Activated T-helper 1 cell treated with anti-CD3 and anti-CD28 coated beads, Interleukin-12 subunit alpha, Interleukin-12 subunit beta, Interleukin-2, Interleukin-4 antibody, amounts not matched to agents 30 ng/mL and 10 ng/mL and 1 ng/mL, durations not matched to agents 14 hours and 24 hours and 36 hours (primary cell): ENCODE data around the gene PARD3B. TPM values are rescaled to one million over a fixed set of nuclear protein-coding genes. Genes with fewer than 3 reads are reported as not detected.

Experiments
- DNase-seq: peaks from one replicate; pipeline ENCODE4 v3.0.0; 2021; ENCODE audit warnings: low spot score
- H3K27ac Mint-ChIP-seq: one replicate; pipeline ENCODE4 v1.8.0; 2021; ENCODE audit warnings: mild to moderate bottlenecking, mixed read lengths
- H3K27me3 Mint-ChIP-seq: one replicate; pipeline ENCODE4 v1.8.0; 2022; ENCODE audit warnings: mild to moderate bottlenecking, moderate library complexity, mixed read lengths; ENCODE audit not compliant: insufficient read depth
- H3K36me3 Mint-ChIP-seq: one replicate; pipeline ENCODE4 v1.8.0; 2021; ENCODE audit warnings: low read depth, mixed read lengths
- H3K4me1 Mint-ChIP-seq: one replicate; pipeline ENCODE4 v1.8.0; 2021; ENCODE audit warnings: low read depth, mixed read lengths
- H3K4me3 Mint-ChIP-seq: one replicate; pipeline ENCODE4 v1.8.0; 2021; ENCODE audit warnings: mild to moderate bottlenecking, moderate library complexity, mixed read lengths
- H3K9me3 Mint-ChIP-seq: one replicate; pipeline ENCODE4 v1.8.0; 2021; ENCODE audit warnings: mixed read lengths
- intact Hi-C: fragments of 100-400 bp; cut with micrococcal nuclease; formaldehyde crosslinking; loops from one replicate; pipeline ENCODE4 v1.15.1; 2024
- total RNA-seq: library from RNA; stranded (reverse); gene quantifications from 2 replicates; pipeline ENCODE4 v1.2.3, GENCODE V29; 2022

Gene PARD3B
- total RNA-seq, 1 donor from 2014 or later, result 0.26 TPM

GRCh38 chr2:204632410-204632809 is 87.1 kb downstream of the PARD3B start:
- intact Hi-C loops, result no loop called here
- no peak overlapping the region for H3K27ac Mint-ChIP-seq
- peaks cover 12% of the 10 kb centered on the region for H3K27me3 Mint-ChIP-seq
- H3K4me3 Mint-ChIP-seq, result no peak overlapping the region
- no peaks in the 10 kb centered on the region for H3K36me3 Mint-ChIP-seq
- no peaks in the 10 kb centered on the region for H3K4me1 Mint-ChIP-seq
- DNase-seq, result no peak
- H3K9me3 Mint-ChIP-seq, result no peaks in the 10 kb centered on the region

GRCh38 chr2:204634564-204634963 is 89.3 kb downstream of the PARD3B start:
- Mint-ChIP-seq H3K36me3 (no peaks in the 10 kb centered on the region), H3K27ac (no peak overlapping the region), H3K27me3 (peaks cover 9% of the 10 kb centered on the region), H3K4me1 (no peaks in the 10 kb centered on the region), H3K4me3 (no peak overlapping the region), H3K9me3 (no peaks in the 10 kb centered on the region)
- no peak for DNase-seq
- intact Hi-C loops, result no loop called here

- H3K9me3 Mint-ChIP-seq, result no peaks in the 10 kb centered on the region
- intact Hi-C loops, result no loop called here
- H3K4me1 Mint-ChIP-seq, result no peaks in the 10 kb centered on the region
- no peak overlapping the region for H3K4me3 Mint-ChIP-seq
- H3K27me3 Mint-ChIP-seq, result peaks cover 9% of the 10 kb centered on the region
- H3K36me3 Mint-ChIP-seq, result no peaks in the 10 kb centered on the region
- DNase-seq, result no peak
- H3K27ac Mint-ChIP-seq, result no peak overlapping the region
Measured at GRCh38 chr2:204635478-204635877, 90.2 kb downstream of the PARD3B start.

GRCh38 chr2:204638471-204639194 is 93.4 kb downstream of the PARD3B start:
- no peak for DNase-seq
- H3K9me3 Mint-ChIP-seq, result no peaks in the 10 kb centered on the region
- H3K36me3 Mint-ChIP-seq, result no peaks in the 10 kb centered on the region
- H3K27me3 Mint-ChIP-seq, result peaks cover 7% of the 10 kb centered on the region
- no peak overlapping the region for H3K4me3 Mint-ChIP-seq
- no peak overlapping the region for H3K27ac Mint-ChIP-seq
- intact Hi-C loops, result no loop called here
- no peaks in the 10 kb centered on the region for H3K4me1 Mint-ChIP-seq

GRCh38 chr2:204643326-204643725 is 98.1 kb downstream of the PARD3B start:
- no peak overlapping the region for H3K4me3 Mint-ChIP-seq
- intact Hi-C loops, result no loop called here
- no peaks in the 10 kb centered on the region for H3K4me1 Mint-ChIP-seq
- no peaks in the 10 kb centered on the region for H3K9me3 Mint-ChIP-seq
- no peaks in the 10 kb centered on the region for H3K36me3 Mint-ChIP-seq
- H3K27me3 Mint-ChIP-seq, result no peaks in the 10 kb centered on the region
- DNase-seq, result no peak
- H3K27ac Mint-ChIP-seq, result no peak overlapping the region

GRCh38 chr2:204645018-204645773 is 99.9 kb downstream of the PARD3B start:
- Mint-ChIP-seq H3K4me1 (no peaks in the 10 kb centered on the region), H3K27me3 (no peaks in the 10 kb centered on the region), H3K4me3 (no peak overlapping the region), H3K9me3 (no peaks in the 10 kb centered on the region), H3K27ac (no peak overlapping the region), H3K36me3 (no peaks in the 10 kb centered on the region)
- intact Hi-C loops, result no loop called here
- DNase-seq, result no peak

DNA sequence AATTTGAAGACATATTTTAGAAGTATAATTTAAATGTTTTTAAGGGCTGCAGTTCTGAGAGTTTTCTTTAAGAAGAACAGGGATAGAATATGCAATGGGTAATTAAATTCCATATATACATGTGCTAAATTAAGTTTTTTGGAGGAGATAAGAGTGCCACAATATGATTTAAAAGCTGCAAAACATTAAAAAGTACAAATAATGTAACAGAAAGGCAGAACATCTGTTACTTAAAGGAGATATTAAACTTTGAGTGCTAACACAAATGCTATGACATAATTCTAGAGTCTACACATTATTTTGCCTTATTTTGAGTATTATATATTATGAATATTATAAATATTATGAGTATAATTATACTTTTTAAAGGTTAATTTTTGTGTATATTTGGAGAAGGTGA is 102.4 kb downstream of the PARD3B start:
- Mint-ChIP-seq H3K4me3 (no peak overlapping the region), H3K36me3 (no peaks in the 10 kb centered on the region), H3K27me3 (no peaks in the 10 kb centered on the region), H3K9me3 (no peaks in the 10 kb centered on the region), H3K27ac (no peak overlapping the region), H3K4me1 (no peaks in the 10 kb centered on the region)
- DNase-seq, result no peak
- intact Hi-C loops, result no loop called here

GRCh38 chr2:204650611-204651010 is 105.3 kb downstream of the PARD3B start:
- Mint-ChIP-seq H3K4me3 (no peak overlapping the region), H3K27ac (no peak overlapping the region), H3K36me3 (no peaks in the 10 kb centered on the region), H3K4me1 (no peaks in the 10 kb centered on the region), H3K27me3 (no peaks in the 10 kb centered on the region), H3K9me3 (no peaks in the 10 kb centered on the region)
- intact Hi-C loops, result no loop called here
- DNase-seq, result no peak

DNA sequence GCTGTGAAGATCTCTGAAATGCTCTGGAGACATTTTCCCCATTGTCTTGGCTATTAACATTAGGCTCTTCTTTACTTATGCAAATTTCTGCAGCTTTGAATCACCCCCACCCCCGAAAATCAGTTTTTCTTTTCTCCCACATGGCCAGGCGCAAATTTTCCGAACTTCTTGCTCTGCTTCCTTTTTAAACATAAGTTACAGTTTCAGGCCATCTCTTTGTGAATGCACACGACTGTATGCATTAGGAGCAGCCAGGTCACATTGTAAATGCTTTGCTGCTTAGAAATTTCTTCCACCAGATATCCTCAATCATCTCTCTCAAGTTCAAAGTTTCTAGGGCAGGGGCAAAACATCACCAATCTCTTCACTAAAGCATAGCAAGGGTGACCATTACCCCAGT is 106.8 kb downstream of the PARD3B start:
- Mint-ChIP-seq H3K4me1 (no peaks in the 10 kb centered on the region), H3K27me3 (no peaks in the 10 kb centered on the region), H3K36me3 (no peaks in the 10 kb centered on the region), H3K27ac (no peak overlapping the region), H3K9me3 (no peaks in the 10 kb centered on the region), H3K4me3 (no peak overlapping the region)
- intact Hi-C loops, result no loop called here
- DNase-seq, result no peak

- intact Hi-C loops, result no loop called here
- Mint-ChIP-seq H3K27me3 (no peaks in the 10 kb centered on the region), H3K27ac (no peak overlapping the region), H3K36me3 (no peaks in the 10 kb centered on the region), H3K4me3 (no peak overlapping the region), H3K9me3 (no peaks in the 10 kb centered on the region), H3K4me1 (no peaks in the 10 kb centered on the region)
- no peak for DNase-seq
Measured at GRCh38 chr2:204654669-204655068, 109.4 kb downstream of the PARD3B start.

- H3K36me3 Mint-ChIP-seq, result no peaks in the 10 kb centered on the region
- H3K4me1 Mint-ChIP-seq, result no peaks in the 10 kb centered on the region
- DNase-seq, result no peak
- no peaks in the 10 kb centered on the region for H3K9me3 Mint-ChIP-seq
- no peaks in the 10 kb centered on the region for H3K27me3 Mint-ChIP-seq
- intact Hi-C loops, result no loop called here
- H3K4me3 Mint-ChIP-seq, result no peak overlapping the region
- H3K27ac Mint-ChIP-seq, result no peak overlapping the region
Measured at GRCh38 chr2:204655101-204655500, 109.8 kb downstream of the PARD3B start.

DNA sequence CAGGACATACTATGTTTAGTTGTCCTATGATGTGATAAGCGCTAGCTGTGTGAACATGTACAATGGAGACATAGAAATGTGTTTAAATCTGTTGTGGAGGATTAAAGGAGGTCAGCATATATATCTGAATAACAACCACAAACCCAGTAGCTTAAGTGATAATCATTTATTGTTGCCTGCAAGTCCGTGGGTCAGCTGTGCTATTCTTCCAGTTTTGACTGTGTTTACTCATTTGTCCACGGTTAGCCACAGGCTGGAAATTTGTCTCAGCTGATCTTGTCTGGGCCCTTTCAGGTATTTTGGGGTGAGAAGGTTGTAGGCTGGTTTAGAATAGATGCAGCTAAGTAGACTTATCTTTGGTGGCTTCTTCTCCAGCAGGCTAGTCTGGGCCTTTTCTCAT is 110.4 kb downstream of the PARD3B start:
- intact Hi-C loops, result no loop called here
- H3K9me3 Mint-ChIP-seq, result no peaks in the 10 kb centered on the region
- no peaks in the 10 kb centered on the region for H3K4me1 Mint-ChIP-seq
- H3K27ac Mint-ChIP-seq, result no peak overlapping the region
- no peaks in the 10 kb centered on the region for H3K36me3 Mint-ChIP-seq
- DNase-seq, result no peak
- no peak overlapping the region for H3K4me3 Mint-ChIP-seq
- no peaks in the 10 kb centered on the region for H3K27me3 Mint-ChIP-seq

DNA sequence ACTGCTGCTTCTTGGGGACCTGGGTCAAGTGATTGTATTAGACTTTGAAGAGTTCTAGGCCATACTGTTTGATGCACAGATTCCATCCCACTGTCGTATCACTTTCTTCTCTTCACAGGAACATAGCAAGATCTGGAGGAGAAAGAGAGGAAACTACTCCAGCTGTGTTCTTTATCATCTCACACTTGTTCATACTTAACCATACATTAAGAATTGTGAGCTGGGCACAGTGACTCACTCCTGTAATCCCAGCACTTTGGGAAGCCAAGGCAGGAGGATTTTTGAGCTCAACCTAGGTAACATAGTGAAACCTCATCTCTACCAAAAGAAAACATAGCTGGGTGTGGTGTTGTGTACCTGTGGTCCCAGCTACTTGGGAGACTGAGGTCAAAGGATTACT is 111.7 kb downstream of the PARD3B start:
- Mint-ChIP-seq H3K4me1 (no peaks in the 10 kb centered on the region), H3K27me3 (peaks cover 2% of the 10 kb centered on the region), H3K9me3 (no peaks in the 10 kb centered on the region), H3K36me3 (no peaks in the 10 kb centered on the region), H3K27ac (no peak overlapping the region), H3K4me3 (no peak overlapping the region)
- no peak for DNase-seq
- intact Hi-C loops, result no loop called here
